Measurements from ENCODE around the gene GNPNAT1. TPM values are rescaled to one million over a fixed set of nuclear protein-coding genes. Genes with fewer than 3 reads are reported as not detected.
A peak's percentile ranks its signal among the peaks of the same experiment; 100 is the strongest.

Gene GNPNAT1
- total RNA-seq, 4 donors from 2014 or later, result 9.4 to 27.3 (median 15.0) TPM

- Histone ChIP-seq H3K36me3 (peaks cover 0 to 20% (median 0%) of the 10 kb centered on the region in 3 donors), H3K27me3 (no peaks in the 10 kb centered on the region), H3K4me3 (no peak overlapping the region), H3K4me1 (peaks cover 0 to 17% (median 0%) of the 10 kb centered on the region in 3 donors), H3K27ac (peak overlapping the region; percentile 11 to 65 (median 36)), H3K9me3 (no peaks in the 10 kb centered on the region)
- intact Hi-C loops (cut with DNase I), result no loop called here
- TF ChIP-seq CTCF (IDR thresholded peaks at IDR 0.05) (no peak), POLR2A (IDR thresholded peaks at IDR 0.05) (no peak)
- no peak for DNase-seq
These were observed 49.5 kb downstream of the GNPNAT1 start for GRCh38 chr14:52741865-52742264.

GRCh38 chr14:52740751-52741150 is 50.7 kb downstream of the GNPNAT1 start:
- intact Hi-C loops (cut with DNase I), result no loop called here
- no peak overlapping the region for H3K27ac ChIP-seq

GRCh38 chr14:52738409-52738808 is 53.0 kb downstream of the GNPNAT1 start:
- DNase-seq, result no peak
- Histone ChIP-seq H3K9me3 (no peaks in the 10 kb centered on the region), H3K4me1 (peaks cover 0 to 27% (median 3%) of the 10 kb centered on the region in 3 donors), H3K27me3 (no peaks in the 10 kb centered on the region), H3K4me3 (no peak overlapping the region), H3K27ac (no peak overlapping the region), H3K36me3 (peaks cover 0 to 17% (median 0%) of the 10 kb centered on the region in 3 donors)
- TF ChIP-seq POLR2A (IDR thresholded peaks at IDR 0.05), result no peak
- no peak for TF ChIP-seq CTCF (IDR thresholded peaks at IDR 0.05)
- intact Hi-C loops (cut with DNase I), result no loop called here

More at GRCh38 chr14:52740751-52741150, 50.7 kb downstream of the GNPNAT1 start:
- Histone ChIP-seq H3K4me1 (peaks cover 0 to 20% (median 3%) of the 10 kb centered on the region in 3 donors), H3K27me3 (no peaks in the 10 kb centered on the region), H3K9me3 (no peaks in the 10 kb centered on the region), H3K4me3 (no peak overlapping the region), H3K36me3 (peaks cover 0 to 11% (median 0%) of the 10 kb centered on the region in 3 donors)
- TF ChIP-seq CTCF (IDR thresholded peaks at IDR 0.05) (no peak), POLR2A (IDR thresholded peaks at IDR 0.05) (no peak)
- 81 to 85% methylated on average over 1 of the region's 1 CpG for whole genome bisulfite sequencing, 2 donors
- DNase-seq, result no peak

- Histone ChIP-seq H3K27me3 (no peaks in the 10 kb centered on the region), H3K4me3 (no peak overlapping the region), H3K4me1 (peaks cover 0 to 28% (median 9%) of the 10 kb centered on the region in 3 donors), H3K27ac (no peak overlapping the region), H3K9me3 (no peaks in the 10 kb centered on the region), H3K36me3 (peaks cover 0 to 27% (median 0%) of the 10 kb centered on the region in 3 donors)
- WGBS, 2 donors, result 62 to 65% methylated on average over 1 of the region's 1 CpG
- TF ChIP-seq CTCF (IDR thresholded peaks at IDR 0.05) (no peak), POLR2A (IDR thresholded peaks at IDR 0.05) (no peak)
- intact Hi-C loops (cut with DNase I), result no loop called here
- DNase-seq, result no peak
These were observed 55.4 kb downstream of the GNPNAT1 start for GRCh38 chr14:52735921-52736489.

- Histone ChIP-seq H3K36me3 (peaks cover 0 to 26% (median 0%) of the 10 kb centered on the region in 3 donors), H3K9me3 (no peaks in the 10 kb centered on the region), H3K27ac (no peak overlapping the region), H3K4me3 (no peak overlapping the region), H3K27me3 (no peaks in the 10 kb centered on the region), H3K4me1 (peaks cover 0 to 34% (median 9%) of the 10 kb centered on the region in 3 donors)
- WGBS, 2 donors, result 91 to 96% methylated on average over 9 of the region's 9 CpGs
- intact Hi-C loops (cut with DNase I), result no loop called here
- DNase-seq, result no peak
- TF ChIP-seq POLR2A (IDR thresholded peaks at IDR 0.05) (no peak), CTCF (IDR thresholded peaks at IDR 0.05) (no peak)
These were observed 57.6 kb downstream of the GNPNAT1 start for GRCh38 chr14:52733824-52734223.
